SK-N-SH treated with all-trans-retinoic acid at 6 μM for 48 hours (cell line): ENCODE results near the gene TULP1.

Experiments used
- ATAC-seq: fragments of 200-7000 bp; cut with Tn5 transposase; 3 replicates; pipeline ENCODE4 v1.9.1; 2020; ENCODE audit warnings: mild to moderate bottlenecking, moderate library complexity
- ARNTL ChIP-seq: fragments of 450-650 bp; formaldehyde crosslinking; IDR thresholded peaks from 2 replicates; pipeline ENCODE4 v1.5.0; 2020; ENCODE audit warnings: low read depth, mild to moderate bottlenecking, moderate library complexity, borderline replicate concordance
- BACH2 ChIP-seq: fragments of 250-450 bp; sonication (Bioruptor Pico); IDR thresholded peaks from 2 replicates; pipeline ENCODE4 v1.9.0; 2021; ENCODE audit warnings: mild to moderate bottlenecking, borderline replicate concordance
- CSDC2 ChIP-seq: fragments of 250-450 bp; sonication (Bioruptor Pico); IDR thresholded peaks from 2 replicates; pipeline ENCODE4 v1.5.0; 2020; ENCODE audit warnings: mild to moderate bottlenecking, moderate library complexity
- CSRNP3 ChIP-seq: fragments of 250-450 bp; sonication (Bioruptor Pico); IDR thresholded peaks from 2 replicates; pipeline ENCODE4 v1.5.1; 2021; ENCODE audit warnings: mild to moderate bottlenecking, moderate library complexity
- ESRRG ChIP-seq: fragments of 250-450 bp; sonication (Bioruptor Pico); IDR thresholded peaks from 2 replicates; pipeline ENCODE4 v1.6.1; 2021; ENCODE audit warnings: mild to moderate bottlenecking
- GLIS3 ChIP-seq: fragments of 250-450 bp; sonication (Bioruptor Pico); IDR thresholded peaks from 2 replicates; pipeline ENCODE4 v1.5.0; 2020; ENCODE audit warnings: mild to moderate bottlenecking, moderate library complexity
- ISL1 ChIP-seq: fragments of 250-450 bp; sonication (Bioruptor Pico); IDR thresholded peaks from 2 replicates; pipeline ENCODE4 v2.1.2; 2022; ENCODE audit warnings: mild to moderate bottlenecking, moderate library complexity
- OSR1 ChIP-seq: fragments of 250-450 bp; sonication (Bioruptor Pico); IDR thresholded peaks from 2 replicates; pipeline ENCODE4 v1.8.0; 2022; ENCODE audit warnings: moderate library complexity, mild to moderate bottlenecking, inconsistent platforms
- PATZ1 ChIP-seq: fragments of 250-450 bp; sonication (Bioruptor Pico); IDR thresholded peaks from 2 replicates; pipeline ENCODE4 v1.8.0; 2020; ENCODE audit warnings: mild to moderate bottlenecking, moderate library complexity, borderline replicate concordance
- PPARA ChIP-seq: fragments of 250-450 bp; sonication (Bioruptor Pico); IDR thresholded peaks from 2 replicates; pipeline ENCODE4 v1.5.0; 2020; ENCODE audit warnings: mild to moderate bottlenecking, borderline replicate concordance
- RARB ChIP-seq: fragments of 250-450 bp; sonication (Bioruptor Pico); IDR thresholded peaks from 2 replicates; pipeline ENCODE4 v1.8.0; 2021; ENCODE audit warnings: mild to moderate bottlenecking, moderate library complexity
- SNAI2 ChIP-seq: fragments of 250-450 bp; sonication (Bioruptor Pico); IDR thresholded peaks from 2 replicates; pipeline ENCODE4 v1.5.0; 2020; ENCODE audit warnings: mild to moderate bottlenecking, moderate library complexity
- TCF4 ChIP-seq: fragments of 250-450 bp; sonication (Bioruptor Pico); IDR thresholded peaks from 2 replicates; pipeline ENCODE4 v1.8.0; 2021; ENCODE audit warnings: mild to moderate bottlenecking, moderate library complexity, borderline replicate concordance
- TOX ChIP-seq: fragments of 250-450 bp; sonication (Bioruptor Pico); IDR thresholded peaks from 2 replicates; pipeline ENCODE4 v1.8.0; 2021; ENCODE audit warnings: mild to moderate bottlenecking, moderate library complexity, borderline replicate concordance
- ZC3H10 ChIP-seq: fragments of 250-450 bp; sonication (Bioruptor Pico); IDR thresholded peaks from 2 replicates; pipeline ENCODE4 v1.5.1; 2021; ENCODE audit warnings: mild to moderate bottlenecking, moderate library complexity
- ZFP3 ChIP-seq: fragments of 250-450 bp; sonication (Bioruptor Pico); IDR thresholded peaks from 2 replicates; pipeline ENCODE4 v1.5.0; 2020; ENCODE audit warnings: mild to moderate bottlenecking, moderate library complexity
- ZFP30 ChIP-seq: fragments of 450-650 bp; formaldehyde crosslinking; IDR thresholded peaks from 2 replicates; pipeline ENCODE4 v1.5.0; 2022; ENCODE audit warnings: mild to moderate bottlenecking, moderate library complexity
- ZNF565 ChIP-seq: fragments of 450-650 bp; formaldehyde crosslinking; conservative IDR thresholded peaks from 2 replicates; pipeline ENCODE4 v1.5.0; 2020; ENCODE audit warnings: low read depth, mild to moderate bottlenecking, moderate library complexity
- ZNF70 ChIP-seq: fragments of 450-650 bp; formaldehyde crosslinking; IDR thresholded peaks from 2 replicates; pipeline ENCODE4 v1.5.0; 2020; ENCODE audit warnings: mild to moderate bottlenecking, moderate library complexity
- ZNF8 ChIP-seq: fragments of 450-650 bp; formaldehyde crosslinking; IDR thresholded peaks from 2 replicates; pipeline ENCODE4 v1.5.0; 2020; ENCODE audit warnings: mild to moderate bottlenecking, moderate library complexity
- TF ChIP-seq, protein P1 (sequence below): fragments of 250-450 bp; sonication (Bioruptor Pico); IDR thresholded peaks from 2 replicates; pipeline ENCODE4 v1.5.1; 2020; ENCODE audit warnings: low read depth, mild to moderate bottlenecking, moderate library complexity
- TF ChIP-seq, protein P2 (sequence below): fragments of 250-450 bp; sonication (Bioruptor Pico); IDR thresholded peaks from 2 replicates; pipeline ENCODE4 v1.5.0; 2020; ENCODE audit warnings: mild to moderate bottlenecking, moderate library complexity
- TF ChIP-seq, protein P3 (sequence below): fragments of 250-450 bp; sonication (Bioruptor Pico); IDR thresholded peaks from 2 replicates; pipeline ENCODE4 v1.8.0; 2021; ENCODE audit warnings: low read depth, mild to moderate bottlenecking, moderate library complexity, borderline replicate concordance

The TULP1 gene

DNA sequence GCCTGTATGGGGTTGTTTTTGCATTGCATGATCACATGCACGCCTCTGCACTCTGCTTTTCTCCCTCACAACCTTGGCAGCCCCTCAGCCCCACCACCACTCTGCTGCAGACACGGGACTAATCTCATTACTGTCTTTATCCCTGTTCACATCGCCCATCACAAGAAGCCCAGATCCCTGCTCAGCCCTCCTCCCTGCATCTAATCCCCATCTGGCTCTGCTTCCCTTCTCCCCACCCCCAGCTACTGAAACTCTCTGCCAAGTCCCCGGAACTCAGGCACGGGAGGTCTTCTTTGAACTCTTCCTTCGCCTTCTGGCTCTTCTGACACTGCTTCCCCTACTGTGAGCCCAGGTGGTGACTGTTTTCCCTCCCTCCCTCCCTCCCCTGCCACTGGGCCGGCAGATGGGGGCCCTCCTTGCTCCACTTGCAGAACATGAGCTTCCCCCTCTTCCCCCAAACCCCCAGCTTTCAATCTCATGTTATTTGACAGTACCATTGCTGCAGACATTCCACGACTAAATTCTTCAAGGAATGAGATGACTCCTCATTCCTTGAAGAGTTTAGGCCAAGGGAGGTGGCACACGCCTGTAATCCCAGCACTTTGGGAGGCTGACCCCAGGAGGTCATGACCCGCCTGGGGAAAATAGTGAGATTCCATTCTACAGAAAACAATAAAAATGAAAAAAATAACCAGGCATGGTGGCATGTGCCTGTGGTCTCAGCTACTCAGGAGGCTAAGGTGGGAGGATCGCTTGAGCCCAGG, 21.9 kb upstream of the TULP1 start (continued):
- TF ChIP-seq ZNF70 (CRISPR knock-in tag) = no peak

DNA sequence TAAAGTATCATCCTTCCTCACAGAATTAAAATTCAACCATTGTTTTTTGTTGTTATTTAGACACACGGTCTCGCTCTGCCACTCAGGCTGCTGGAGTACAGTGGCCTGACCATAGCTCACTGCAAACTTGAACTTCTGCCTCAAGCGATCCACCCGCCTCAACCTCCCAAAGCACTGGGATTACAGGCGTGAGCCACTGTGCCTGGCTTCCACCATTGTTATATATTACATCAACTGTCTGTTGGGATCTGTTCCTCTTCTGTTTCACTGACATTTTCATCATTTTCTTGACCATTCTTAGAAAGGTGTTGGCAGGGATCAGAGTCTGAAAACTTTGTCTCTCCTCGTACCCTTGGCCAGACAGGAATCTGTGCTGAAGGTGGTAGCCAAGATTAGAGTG, 21.3 kb upstream of the TULP1 start:
- no peak for TF ChIP-seq ZC3H10 (CRISPR knock-in tag)
- no peak for TF ChIP-seq BACH2
- TF ChIP-seq ZNF8 (CRISPR knock-in tag) = no peak
- no peak for TF ChIP-seq PPARA
- no peak for TF ChIP-seq SNAI2 (CRISPR knock-in tag)
- TF ChIP-seq GLIS3 (CRISPR knock-in tag) = no peak
- TF ChIP-seq ZNF70 (CRISPR knock-in tag) = no peak
- TF ChIP-seq, protein P1, sequence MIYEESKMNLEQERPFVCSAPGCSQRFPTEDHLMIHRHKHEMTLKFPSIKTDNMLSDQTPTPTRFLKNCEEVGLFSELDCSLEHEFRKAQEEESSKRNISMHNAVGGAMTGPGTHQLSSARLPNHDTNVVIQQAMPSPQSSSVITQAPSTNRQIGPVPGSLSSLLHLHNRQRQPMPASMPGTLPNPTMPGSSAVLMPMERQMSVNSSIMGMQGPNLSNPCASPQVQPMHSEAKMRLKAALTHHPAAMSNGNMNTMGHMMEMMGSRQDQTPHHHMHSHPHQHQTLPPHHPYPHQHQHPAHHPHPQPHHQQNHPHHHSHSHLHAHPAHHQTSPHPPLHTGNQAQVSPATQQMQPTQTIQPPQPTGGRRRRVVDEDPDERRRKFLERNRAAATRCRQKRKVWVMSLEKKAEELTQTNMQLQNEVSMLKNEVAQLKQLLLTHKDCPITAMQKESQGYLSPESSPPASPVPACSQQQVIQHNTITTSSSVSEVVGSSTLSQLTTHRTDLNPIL (CRISPR knock-in tag) = no peak
- no peak for TF ChIP-seq ZFP30 (CRISPR knock-in tag)
- no peak for TF ChIP-seq CSDC2 (CRISPR knock-in tag)
- no peak for TF ChIP-seq ISL1
- no peak for TF ChIP-seq ZNF565 (CRISPR knock-in tag)
- no peak for TF ChIP-seq TOX (CRISPR knock-in tag)
- TF ChIP-seq RARB (CRISPR knock-in tag) = no peak
- no peak for TF ChIP-seq ESRRG (CRISPR knock-in tag)
- ATAC-seq = peak; percentile 46; the same call in 2 of the 3 replicates

DNA sequence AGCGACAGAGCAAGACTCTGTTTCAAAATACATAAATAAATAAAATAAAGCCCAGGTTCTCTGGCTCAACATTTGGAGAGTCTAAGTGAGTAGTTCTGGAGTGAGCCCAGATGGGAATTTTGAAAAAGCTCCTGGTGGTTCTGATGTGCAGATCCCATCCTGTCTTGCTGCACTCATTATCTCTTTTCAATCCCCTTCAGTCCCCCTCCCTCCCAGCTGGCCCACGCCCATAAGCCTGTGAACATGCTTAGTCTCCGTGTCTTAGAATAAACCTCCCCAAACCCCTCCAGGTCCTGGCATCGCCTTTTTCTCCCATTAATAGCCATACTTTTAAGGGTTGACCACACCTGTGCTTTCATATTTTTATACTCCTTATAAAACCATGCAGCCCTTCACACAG, 19.4 kb upstream of the TULP1 start:
- no peak for TF ChIP-seq CSRNP3 (CRISPR knock-in tag)
- TF ChIP-seq, protein P1 (CRISPR knock-in tag) = no peak
- TF ChIP-seq GLIS3 (CRISPR knock-in tag) = no peak
- no peak for TF ChIP-seq TCF4 (CRISPR knock-in tag)
- no peak for TF ChIP-seq ARNTL (CRISPR knock-in tag)
- no peak for TF ChIP-seq ZNF70 (CRISPR knock-in tag)
- TF ChIP-seq ISL1 = no peak
- no peak for TF ChIP-seq SNAI2 (CRISPR knock-in tag)
- no peak for TF ChIP-seq ZNF8 (CRISPR knock-in tag)
- TF ChIP-seq ZFP30 (CRISPR knock-in tag) = no peak
- TF ChIP-seq, protein P2, sequence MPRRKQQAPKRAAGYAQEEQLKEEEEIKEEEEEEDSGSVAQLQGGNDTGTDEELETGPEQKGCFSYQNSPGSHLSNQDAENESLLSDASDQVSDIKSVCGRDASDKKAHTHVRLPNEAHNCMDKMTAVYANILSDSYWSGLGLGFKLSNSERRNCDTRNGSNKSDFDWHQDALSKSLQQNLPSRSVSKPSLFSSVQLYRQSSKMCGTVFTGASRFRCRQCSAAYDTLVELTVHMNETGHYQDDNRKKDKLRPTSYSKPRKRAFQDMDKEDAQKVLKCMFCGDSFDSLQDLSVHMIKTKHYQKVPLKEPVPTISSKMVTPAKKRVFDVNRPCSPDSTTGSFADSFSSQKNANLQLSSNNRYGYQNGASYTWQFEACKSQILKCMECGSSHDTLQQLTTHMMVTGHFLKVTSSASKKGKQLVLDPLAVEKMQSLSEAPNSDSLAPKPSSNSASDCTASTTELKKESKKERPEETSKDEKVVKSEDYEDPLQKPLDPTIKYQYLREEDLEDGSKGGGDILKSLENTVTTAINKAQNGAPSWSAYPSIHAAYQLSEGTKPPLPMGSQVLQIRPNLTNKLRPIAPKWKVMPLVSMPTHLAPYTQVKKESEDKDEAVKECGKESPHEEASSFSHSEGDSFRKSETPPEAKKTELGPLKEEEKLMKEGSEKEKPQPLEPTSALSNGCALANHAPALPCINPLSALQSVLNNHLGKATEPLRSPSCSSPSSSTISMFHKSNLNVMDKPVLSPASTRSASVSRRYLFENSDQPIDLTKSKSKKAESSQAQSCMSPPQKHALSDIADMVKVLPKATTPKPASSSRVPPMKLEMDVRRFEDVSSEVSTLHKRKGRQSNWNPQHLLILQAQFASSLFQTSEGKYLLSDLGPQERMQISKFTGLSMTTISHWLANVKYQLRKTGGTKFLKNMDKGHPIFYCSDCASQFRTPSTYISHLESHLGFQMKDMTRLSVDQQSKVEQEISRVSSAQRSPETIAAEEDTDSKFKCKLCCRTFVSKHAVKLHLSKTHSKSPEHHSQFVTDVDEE = no peak
- TF ChIP-seq RARB (CRISPR knock-in tag) = no peak
- TF ChIP-seq ZFP3 (CRISPR knock-in tag) = no peak
- no peak for TF ChIP-seq PPARA
- TF ChIP-seq PATZ1 (CRISPR knock-in tag) = no peak
- TF ChIP-seq ZNF565 (CRISPR knock-in tag) = no peak
- TF ChIP-seq BACH2 = no peak
- TF ChIP-seq OSR1 = no peak
- no peak for TF ChIP-seq CSDC2 (CRISPR knock-in tag)
- TF ChIP-seq, protein P3, sequence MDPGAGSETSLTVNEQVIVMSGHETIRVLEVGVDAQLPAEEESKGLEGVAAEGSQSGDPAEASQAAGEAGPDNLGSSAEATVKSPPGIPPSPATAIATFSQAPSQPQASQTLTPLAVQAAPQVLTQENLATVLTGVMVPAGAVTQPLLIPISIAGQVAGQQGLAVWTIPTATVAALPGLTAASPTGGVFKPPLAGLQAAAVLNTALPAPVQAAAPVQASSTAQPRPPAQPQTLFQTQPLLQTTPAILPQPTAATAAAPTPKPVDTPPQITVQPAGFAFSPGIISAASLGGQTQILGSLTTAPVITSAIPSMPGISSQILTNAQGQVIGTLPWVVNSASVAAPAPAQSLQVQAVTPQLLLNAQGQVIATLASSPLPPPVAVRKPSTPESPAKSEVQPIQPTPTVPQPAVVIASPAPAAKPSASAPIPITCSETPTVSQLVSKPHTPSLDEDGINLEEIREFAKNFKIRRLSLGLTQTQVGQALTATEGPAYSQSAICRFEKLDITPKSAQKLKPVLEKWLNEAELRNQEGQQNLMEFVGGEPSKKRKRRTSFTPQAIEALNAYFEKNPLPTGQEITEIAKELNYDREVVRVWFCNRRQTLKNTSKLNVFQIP (CRISPR knock-in tag) = no peak
- TF ChIP-seq, all 23 proteins: peak for 0
- ATAC-seq = no peak
